ENCODE measurements around the gene ABCA4.

Gene ABCA4

DNA sequence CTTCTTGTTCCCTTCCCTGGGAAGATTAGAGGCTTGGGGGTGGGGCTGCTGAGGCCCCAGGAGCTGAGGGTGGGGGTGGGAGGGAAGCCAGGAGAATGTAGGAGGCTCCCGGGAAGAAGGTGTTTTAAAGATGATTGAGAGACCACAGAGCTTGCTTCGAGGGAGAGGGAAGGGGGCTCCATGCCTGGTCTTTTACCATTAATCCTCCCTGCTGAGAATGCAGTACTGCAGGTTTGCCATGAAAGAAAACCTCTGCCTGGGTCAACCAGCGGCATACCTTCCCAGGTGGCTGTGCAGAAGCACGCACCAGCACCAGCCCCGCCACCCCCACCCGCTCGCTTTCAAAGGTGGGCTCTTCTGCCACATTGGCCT, 15.4 kb downstream of the ABCA4 start:
- no peak for DNase-seq (ENCODE audit: low read depth in 2 of 3, low spot score in 2 of 3)

DNA sequence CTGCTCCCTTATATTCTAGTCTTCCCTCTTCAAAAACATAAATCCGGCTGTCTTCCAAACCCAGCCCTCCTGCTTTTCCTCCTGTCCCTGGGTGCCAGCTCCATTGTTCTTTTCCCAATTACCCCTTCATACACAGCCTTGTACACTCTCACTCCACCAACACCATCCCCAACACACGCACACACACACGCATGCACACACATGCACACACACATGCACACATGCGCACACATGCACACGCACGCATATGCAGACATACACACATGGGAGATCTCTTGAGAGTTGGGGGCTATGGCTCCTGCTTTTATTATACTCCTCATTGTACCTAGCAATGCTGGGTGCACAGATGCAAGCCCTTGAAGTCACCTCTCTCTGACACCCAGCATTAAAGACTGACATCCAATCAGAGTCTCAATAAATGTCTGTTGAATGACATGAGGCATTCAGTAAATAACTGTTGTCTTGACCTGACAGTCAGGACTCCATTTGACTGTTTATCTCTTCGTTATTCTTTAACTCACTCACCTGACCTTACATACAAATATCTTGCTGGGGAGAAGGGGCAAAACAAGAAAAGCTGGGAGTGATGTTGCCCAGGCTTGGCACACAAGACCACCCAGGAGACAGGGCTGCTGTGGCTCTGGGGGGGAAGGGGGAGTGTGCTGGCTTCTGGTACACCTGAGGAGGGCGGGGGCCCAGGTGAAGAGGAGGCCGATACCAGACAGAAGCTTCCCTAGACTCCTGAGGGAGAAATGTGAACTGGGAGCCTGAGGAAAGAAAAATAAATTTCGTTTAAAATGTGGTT, 16.0 kb downstream of the ABCA4 start:
- DNase-seq (ENCODE audit: low read depth in 2 of 3, low spot score in 2 of 3), result no peak

DNA sequence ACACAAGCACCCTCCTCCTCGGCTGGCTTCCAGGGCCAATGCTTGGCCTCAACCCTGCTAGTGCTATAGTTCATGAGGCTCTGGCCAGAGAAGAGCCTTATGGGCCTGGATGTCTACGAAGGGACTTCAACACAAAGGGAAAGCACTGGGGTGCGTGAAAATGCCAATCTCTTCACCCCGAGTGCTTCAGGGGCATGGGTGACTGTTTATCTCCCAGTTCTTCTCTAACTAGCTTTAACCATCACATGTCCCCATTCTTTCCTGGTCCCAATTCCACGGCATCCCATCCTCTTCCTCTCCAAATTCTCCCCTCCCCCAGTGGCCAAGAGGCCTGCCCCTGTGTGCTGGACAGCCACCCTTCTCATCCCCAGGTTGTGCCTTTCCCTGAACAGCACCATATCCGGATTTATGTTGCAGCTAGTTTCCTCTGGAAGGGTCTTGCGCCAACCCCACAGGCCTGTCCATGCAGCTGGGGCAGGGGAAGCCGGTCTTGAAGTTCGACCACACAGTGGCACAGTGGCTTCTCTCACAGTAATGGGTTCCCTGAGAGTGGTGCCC, 16.7 kb downstream of the ABCA4 start:
- DNase-seq (ENCODE audit: low read depth in 2 of 3, low spot score in 2 of 3), result no peak

DNA sequence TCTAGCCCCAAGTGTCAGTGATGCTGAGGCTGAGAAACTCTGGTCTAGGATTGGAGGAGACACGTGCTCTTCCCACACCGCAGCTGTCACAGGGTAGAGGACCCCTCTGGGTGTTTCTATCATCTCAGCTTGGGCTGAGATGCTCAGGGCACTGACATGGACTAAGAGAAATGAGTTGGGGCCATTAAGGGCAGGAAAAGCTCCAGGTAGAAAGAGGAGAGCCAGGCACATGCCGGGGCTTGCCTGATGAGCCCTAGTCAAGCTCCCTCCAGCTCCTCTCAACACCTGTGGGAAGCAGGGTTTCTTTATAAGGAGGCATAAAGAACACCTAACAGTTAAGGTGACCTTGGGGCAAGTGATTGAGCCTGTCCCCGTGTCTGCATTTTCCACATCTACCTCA, 17.3 kb downstream of the ABCA4 start:
- DNase-seq (ENCODE audit: low read depth in 2 of 3, low spot score in 2 of 3), result no peak

DNA sequence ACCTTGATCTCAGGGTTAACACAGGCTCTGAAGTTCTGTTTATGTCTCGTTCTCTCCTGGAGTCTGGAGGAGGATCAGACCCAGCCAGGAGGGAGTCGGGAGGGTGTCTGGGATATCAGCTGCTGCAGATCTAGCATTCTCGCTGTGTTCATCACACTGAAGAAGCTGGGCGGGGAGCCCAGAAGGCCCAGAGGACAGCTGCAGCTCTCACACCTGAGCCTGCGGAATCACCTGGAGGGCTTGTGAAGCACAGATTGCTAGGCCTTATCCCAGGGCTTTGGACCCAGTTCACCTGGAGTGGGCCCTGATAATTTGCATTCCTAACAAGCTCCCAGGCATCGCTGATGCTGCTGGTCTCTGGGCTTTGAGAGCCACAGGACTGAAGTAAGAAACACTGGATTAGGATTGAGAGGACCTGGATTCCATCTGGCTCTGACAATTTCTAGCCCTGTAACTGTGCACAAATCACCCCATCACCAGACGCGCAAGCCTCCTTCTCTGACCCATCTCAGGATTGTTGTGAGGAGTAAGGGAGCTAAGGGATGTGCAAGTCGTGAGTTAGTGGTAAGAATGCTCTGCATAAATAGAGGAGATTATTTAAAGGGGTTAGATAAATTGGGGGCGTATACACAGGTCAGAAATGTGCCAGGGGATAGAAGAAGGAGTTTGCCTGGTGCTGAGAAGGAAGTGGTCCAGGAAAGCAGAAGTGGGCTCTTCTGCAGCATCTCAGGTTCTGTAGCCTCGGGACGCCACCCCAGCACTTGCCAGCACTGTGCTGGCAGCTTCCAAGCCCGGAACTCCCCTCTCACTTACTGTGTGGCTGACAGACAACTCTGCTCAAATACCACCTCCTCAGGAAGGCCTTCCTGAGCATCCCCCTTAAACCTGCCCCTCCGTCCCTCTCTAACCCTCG, 19.1 kb downstream of the ABCA4 start:
- DNase-seq (ENCODE audit: low read depth in 2 of 3, low spot score in 2 of 3), result no peak

DNA sequence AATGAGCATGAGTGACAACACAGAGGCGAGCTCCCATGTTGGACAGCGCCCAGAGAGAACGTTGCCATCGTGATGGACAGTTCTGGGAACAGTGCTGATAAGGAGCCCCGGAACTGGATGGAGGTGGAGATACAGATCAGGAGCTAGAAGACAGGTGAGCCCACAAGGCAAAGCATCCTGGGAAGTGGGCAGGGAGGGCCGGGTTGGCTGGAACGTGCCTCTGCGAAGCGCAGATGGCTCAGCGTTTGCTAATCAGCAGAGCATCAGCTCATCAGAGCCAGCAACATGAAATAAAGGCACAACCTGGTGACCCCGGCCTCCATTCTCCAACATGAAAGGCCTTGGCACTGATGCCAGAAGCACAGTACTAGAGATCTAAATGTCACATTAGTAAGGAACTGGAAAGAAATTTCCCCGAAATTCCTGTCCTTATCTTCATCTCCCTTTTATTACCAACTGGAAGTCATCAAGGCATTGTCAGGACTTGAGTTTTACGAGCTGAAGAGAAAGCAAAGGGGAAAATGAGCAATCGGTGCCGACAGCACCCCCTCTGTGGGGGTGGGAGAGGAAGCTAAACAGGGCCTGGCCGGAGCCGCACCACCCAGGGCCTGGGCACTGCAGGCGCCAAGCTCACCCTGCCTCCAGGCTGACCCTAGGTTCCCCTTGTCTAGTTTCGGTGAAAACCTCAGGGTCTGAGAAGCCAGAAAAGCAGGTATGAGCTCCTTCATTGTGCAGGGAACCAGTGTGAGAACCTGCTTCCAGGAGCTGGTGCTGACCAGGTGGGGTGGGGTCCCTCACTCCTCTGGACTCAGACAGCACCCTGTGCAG, 19.9 kb downstream of the ABCA4 start:
- no peak for DNase-seq (ENCODE audit: low read depth in 2 of 3, low spot score in 2 of 3)

DNA sequence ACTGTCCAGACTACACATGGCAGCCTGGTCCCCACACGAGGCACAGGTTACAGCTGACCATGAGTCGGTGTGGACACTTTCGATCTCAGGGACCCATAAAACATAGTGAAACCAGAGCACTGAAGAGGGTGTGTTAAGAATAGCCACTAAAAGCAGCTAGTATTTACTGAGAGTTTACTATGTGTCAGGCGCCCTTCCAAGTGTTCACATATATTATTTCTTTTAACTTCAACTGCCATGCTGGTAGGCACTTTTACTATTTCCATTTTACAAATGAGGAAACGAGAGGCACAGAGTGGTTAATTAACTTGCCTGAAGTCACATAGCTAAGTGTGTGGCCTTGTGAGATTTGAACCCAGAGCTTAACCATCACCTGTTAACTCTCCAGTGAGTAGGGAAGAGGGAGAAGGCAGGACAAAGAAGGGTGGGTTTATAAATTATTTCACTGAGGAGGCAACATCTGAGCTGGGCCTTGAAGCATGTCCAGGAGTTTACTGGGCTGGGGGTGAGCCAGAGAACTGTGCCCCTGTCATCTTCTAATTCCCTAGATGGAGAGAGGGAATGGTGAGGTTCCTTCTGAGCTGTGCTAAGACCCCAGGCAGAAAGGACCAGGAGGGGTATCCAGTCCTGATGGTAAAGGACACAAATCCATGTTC, 20.7 kb downstream of the ABCA4 start:
- no peak for DNase-seq (ENCODE audit: low read depth in 2 of 3, low spot score in 2 of 3)

DNA sequence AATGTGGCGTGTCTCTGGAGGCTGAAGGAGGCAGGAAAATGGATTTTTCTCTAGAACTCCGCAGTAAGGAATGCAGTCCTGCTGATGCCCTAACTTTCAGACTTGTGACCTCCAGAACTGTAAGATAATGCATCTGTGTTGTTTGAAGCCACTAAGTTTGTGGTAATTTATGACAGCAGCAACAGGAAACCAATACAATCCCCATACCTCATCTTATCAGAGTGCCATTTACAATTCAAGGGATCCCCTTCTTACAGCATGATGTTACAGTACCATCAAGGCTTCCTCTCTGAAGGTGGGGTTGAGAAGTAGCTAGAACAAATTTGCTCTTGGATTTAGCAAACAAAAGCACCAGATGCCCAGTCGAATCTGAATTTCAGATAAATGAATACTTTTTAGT, 21.6 kb downstream of the ABCA4 start:
- no peak for DNase-seq (ENCODE audit: low read depth in 2 of 3, low spot score in 2 of 3)

DNA sequence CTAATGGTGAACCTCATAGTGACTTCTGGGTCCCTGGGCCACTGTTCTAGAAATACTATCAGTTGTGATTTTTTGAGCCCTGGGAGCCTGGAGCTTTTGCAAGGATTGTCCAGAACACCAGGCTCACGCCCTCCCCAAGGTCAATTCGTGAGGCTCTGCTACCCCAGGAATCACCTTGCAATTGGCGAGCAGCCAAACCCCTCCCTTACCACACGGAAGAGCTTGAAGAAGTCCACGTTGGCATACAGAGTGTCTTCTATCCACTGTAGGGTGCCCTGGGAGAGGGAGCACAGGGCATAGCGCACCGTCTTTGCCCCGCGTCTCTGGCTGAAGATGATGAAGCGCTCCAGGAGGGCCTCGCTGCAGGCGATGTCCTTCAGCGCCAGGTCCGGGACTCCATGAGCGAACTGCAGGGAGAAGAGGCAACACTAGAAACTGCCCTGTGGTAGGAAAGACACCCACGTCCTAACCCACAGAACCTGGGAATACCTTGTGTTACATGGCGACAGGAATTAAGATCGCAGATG, 22.3 kb downstream of the ABCA4 start:
- DNase-seq (ENCODE audit: low read depth in 2 of 3, low spot score in 2 of 3), result no peak

DNA sequence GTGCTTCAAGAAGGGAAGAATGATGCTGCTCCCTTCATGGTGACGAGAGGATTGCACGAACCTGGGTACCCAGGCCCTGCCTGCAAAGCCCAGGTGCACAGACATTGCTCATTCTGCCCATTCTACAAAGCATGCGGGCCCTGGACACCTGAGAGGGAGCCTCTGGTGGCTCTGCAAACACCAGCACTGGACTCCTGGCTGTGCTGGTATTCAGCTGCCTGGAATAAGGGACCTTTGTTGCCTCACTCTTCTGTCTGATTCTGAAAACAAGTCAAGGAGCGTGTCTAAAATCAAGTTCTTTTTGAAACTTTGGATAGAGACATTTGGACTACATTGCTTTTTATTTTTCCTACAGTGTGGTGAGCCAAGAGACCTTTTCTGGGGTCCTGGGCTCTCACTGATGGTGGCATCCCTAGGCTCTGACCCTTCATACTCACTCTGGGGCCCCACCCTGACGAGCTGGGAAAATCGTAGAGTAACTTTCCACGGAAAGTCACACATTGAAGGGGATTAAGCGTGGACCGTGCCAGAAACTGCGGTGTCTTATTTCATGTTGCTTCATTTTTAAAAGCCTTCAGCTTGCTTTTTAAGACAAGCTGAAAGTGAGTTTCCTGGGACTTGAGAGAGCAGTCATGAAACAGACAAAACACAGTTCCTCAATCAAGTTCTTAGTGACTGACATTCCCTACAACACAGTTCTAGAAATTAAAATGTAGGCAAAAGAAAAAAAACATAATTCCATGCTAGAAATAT, 24.0 kb downstream of the ABCA4 start:
- no peak for DNase-seq (ENCODE audit: low read depth in 2 of 3, low spot score in 2 of 3)

DNA sequence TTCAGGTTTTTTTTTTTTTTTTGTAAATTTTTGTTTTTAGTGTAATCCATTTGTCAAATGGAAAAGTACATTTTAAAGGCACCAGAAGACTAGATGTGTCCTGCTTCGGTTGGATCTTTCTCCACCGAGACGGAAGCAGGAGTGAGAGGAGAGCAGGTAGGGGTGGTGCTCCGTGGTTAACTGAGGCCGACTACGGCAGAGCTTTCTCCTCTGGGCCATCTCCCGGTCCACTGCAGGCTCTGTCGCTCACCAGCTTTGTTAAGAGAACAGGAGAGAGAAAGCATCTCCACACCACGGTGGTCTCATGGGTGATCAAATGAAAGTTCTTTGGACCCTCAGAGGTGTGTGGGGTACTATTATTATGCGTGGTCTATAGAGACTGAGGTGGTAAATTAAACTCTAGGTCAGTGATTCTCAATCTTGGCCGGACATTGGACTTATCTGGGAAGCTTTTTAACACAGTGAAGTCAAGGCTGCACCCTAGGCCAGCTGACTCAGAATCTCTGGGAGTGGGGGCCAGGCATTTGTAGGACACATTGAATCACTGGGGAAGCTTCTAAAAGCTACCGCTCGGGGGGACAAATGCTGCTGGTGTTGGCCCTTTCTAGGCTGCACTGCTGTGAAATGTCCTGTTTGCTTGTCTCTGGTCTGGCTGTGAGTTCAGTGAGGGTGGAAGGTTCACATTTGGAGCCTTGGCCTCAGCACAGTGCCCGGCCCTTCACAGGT, 25.0 kb downstream of the ABCA4 start:
- DNase-seq (ENCODE audit: low read depth in 2 of 3, low spot score in 2 of 3), result no peak

DNA sequence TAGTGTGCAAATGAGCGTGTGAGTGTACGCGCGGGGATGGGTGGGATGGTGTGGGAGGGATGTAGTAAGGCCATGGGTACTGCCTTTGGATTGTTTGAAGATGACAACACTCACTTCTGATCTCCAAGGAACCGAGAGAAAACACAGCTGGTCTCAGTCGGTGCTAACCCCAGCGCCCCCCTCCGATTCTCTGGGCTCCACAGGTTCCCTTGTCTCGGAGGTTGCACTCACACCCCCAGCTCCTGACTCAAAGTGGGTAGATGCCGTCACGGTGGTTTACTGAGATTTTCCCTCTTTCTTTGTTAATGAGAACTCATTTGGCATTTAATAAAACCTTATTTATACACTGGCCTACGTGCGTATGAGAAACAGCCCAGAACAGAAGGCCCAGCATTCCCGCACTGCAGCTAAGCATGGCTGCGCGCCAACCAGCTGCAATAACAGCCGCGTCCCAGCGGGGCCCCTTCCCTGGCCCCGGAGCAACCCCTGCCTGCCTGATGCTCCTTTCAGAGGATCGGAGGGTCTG, 25.8 kb downstream of the ABCA4 start:
- DNase-seq (ENCODE audit: low read depth in 2 of 3, low spot score in 2 of 3), result no peak

DNA sequence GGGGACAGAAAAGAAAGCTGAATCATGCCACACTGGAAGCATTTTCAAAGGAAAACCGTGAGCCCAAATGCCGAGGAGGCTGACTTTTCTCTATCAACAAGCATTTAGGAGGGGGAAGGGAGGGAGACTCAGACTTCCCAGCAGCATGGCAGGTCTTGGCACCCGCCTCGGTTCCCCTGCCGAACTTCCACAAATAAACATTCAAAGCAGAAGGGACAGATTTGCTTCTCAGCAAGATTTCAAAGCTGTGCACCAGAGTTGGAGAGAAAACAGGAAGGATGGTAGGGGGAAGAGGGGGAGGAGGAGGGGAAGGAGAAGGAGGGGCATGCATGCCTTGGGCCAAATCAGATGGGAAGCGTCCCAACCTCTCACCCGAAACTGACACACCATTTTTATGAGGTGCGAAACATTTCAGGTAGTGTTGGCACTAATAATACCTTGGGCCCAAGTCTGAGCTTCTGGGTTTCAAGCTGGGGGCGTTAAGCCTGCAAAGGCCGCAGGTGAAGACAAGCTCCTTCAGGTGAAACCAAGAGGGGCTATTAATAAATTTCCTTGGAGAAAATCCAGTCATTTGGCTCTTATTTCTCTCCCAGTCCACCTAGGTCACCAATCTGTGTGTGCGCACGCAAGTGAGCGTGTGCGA, 26.4 kb downstream of the ABCA4 start:
- no peak for DNase-seq (ENCODE audit: low read depth in 2 of 3, low spot score in 2 of 3)

DNA sequence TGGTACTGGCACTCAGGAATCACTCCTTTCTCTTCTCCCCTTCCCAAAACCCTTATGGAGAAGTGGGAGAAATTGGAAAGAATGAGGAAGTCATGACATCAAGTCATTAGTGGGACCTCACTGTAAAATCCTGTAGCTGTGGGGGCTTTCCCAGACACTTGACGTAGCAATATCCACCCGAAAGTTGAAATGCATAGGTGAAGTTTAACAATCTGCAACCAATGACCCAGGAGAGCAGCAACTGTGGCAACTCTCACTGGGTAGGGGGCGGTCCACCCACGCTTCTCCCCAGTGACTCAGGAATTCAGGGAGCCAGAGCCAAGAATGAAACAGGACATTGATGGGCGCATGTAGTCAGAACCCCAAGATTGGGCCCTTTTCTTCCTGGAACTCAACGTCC, 27.0 kb downstream of the ABCA4 start:
- no peak for DNase-seq (ENCODE audit: low read depth in 2 of 3, low spot score in 2 of 3)

DNA sequence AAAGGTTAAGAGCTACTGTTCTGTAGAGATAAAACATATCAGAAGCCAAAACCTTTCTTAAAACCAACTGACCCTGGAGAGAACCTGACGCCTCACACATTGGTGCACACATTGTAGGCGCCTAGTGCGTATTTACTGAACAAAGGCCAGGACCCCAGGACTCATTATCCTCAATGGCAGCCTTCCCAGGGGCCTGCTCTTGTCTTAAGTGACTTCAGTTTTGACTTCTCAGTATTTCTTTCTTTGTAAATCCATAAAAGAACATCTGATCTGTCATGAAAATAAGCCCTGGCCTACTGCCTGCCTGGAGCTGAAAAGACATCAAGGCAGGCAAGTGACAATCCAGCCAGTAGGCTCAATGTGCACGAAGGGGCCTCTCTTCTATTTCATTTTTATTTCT, 27.6 kb downstream of the ABCA4 start:
- no peak for DNase-seq (ENCODE audit: low read depth in 2 of 3, low spot score in 2 of 3)

DNA sequence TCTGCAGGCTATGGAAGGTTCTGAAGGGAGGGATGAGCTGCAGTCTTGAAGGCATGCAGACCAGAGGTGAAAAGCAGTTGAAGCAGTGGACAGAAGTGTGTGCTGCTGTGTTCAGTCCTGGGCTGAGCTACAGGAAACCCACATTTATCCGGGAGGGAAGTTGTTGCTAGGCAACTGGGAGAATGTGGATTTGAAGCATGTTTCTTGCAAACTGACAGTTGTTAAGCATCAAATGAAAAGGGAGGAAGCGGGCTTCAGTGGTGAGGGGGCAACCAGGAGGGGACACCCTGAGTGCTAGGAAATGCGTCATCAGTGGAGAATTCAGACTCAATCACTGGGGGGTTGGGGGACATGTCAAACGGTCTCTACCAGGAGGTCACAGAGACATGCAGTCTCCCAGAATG, 28.7 kb downstream of the ABCA4 start:
- DNase-seq (ENCODE audit: low read depth in 2 of 3, low spot score in 2 of 3), result no peak

DNA sequence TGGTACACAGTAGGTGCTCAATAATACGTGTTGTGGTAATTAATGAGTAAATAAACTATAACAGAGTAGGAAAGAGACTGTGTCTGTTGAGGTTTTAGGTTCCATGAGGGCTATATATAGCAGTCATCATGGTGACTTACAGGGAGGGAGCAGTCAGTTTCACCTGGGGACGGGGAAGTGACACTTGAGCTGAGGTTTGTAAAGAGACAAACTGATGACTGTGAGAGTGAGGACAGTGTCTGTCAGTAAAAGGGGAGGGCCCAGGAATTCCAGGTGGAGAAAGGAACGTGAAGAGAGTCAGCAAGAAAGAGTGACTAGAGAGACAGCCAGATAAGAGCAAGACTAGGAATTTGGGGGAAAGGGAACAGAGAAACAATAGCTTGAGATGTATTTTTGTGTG, 30.2 kb downstream of the ABCA4 start:
- no peak for DNase-seq (ENCODE audit: low read depth in 2 of 3, low spot score in 2 of 3)

DNA sequence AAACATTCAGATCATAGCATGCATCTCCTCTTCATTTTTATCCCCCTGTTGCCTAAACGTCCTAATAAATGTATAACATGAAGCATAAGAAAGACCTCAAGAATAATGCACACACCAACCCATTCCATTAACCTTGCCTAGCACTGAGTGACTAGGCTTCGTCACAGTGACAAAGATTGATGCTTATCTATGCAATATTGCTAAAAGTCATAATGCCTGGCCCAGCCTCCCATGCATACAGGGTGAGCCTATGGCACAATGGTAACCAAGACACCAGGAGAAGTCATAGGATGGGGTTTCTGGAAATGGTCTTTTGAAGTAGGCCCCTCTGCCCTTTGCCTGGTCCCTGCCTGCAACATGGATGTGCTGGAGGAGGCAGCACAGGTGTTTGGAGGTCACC, 33.8 kb downstream of the ABCA4 start:
- no peak for DNase-seq (ENCODE audit: low read depth in 2 of 3, low spot score in 2 of 3)

All from activated CD8-positive, alpha-beta memory T cell treated with anti-CD3 and anti-CD28 coated beads for 48 hours (primary cell).